ENCODE measurements around the gene DESI1.
"Not testable (repeated sequence)": the region's sequence is repeated elsewhere in the genome, so short reads cannot be mapped to it uniquely, and the experiment has no call there.

The DESI1 gene

DNA sequence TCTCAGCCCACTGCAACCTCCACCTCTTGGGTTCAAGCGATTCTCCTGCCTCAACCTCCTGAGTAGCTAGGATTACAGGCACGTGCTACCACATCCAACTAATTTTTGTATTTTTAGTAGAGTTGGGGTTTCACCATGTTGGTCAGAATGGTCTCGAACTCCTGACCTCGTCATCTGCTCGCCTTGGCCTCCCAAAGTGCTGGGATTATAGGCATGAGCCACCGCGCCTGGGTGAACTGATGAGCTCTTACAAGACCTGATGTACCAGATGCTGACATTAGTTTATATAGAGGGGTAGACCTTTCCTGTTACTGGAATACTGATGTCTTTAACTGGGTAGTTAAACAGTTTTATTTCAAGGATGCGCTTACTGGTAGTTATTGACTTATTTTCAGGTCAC is 13.8 kb upstream of the DESI1 start:
- not testable (repeated sequence) for DNase-seq (ENCODE audit: low spot score)

DNA sequence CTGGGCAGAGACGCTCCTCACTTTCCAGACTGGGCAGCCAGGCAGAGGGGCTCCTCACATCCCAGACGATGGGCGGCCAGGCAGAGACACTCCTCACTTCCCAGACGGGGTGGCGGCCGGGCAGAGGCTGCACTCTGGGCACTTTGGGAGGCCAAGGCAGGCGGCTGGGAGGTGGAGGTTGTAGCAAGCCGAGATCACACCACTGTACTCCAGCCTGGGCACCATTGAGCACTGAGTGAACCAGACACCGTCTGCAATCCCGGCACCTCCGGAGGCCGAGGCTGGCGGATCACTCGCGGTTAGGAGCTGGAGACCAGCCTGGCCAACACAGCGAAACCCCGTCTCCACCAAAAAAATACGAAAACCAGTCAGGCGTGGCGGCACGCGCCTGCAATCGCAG is 10.8 kb upstream of the DESI1 start:
- DNase-seq (ENCODE audit: low spot score): not testable (repeated sequence)

DNA sequence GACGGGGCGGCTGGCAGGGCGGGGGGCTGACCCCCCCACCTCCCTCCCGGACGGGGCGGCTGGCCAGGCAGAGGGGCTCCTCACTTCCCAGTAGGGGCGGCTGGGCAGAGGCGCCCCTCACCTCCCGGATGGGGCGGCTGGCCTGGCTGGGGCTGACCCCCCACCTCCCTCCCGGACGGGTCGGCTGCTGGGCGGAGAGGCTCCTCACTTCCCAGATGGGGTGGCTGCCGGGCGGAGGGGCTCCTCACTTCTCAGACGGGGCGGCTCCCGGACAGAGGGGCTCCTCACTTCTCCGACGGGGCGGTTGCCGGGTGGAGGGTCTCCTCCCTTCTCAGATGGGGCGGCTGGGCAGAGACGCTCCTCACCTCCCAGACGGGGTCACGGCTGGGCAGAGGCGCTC is 10.3 kb upstream of the DESI1 start:
- DNase-seq (ENCODE audit: low spot score): not testable (repeated sequence)

DNA sequence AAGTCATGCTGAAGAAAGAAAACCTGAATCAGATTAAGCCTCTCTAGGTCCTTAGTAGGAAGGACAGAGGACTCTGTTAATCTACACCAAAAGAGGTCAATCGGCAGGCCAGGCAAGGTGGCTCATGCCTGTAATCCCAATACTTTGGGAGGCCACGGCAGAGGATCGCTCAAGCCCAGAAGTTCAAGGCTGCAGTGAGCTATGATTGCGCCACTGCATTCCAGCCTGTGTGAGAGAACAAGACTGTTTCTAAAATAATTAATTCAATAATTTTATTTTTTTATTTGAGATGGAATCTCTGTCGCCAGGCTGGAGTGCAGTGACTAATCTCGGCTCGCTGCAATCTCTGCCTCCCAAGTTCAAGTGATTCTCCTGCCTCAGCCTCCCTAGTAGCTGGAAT is 4.7 kb upstream of the DESI1 start:
- no peak for DNase-seq (ENCODE audit: low spot score)

DNA sequence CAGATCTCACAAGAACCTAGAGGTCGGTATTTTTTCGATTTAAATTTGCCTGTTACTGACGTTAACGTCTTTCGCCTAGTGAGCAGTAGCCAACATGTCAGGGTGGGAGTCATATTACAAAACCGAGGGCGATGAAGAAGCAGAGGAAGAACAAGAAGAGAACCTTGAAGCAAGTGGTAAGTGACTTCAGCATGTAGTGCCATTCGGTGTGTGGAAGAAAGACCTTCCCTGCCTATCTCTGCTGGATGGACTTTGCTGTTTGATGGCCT is 1.0 kb upstream of the DESI1 start:
- DNase-seq (ENCODE audit: low spot score): no peak

DNA sequence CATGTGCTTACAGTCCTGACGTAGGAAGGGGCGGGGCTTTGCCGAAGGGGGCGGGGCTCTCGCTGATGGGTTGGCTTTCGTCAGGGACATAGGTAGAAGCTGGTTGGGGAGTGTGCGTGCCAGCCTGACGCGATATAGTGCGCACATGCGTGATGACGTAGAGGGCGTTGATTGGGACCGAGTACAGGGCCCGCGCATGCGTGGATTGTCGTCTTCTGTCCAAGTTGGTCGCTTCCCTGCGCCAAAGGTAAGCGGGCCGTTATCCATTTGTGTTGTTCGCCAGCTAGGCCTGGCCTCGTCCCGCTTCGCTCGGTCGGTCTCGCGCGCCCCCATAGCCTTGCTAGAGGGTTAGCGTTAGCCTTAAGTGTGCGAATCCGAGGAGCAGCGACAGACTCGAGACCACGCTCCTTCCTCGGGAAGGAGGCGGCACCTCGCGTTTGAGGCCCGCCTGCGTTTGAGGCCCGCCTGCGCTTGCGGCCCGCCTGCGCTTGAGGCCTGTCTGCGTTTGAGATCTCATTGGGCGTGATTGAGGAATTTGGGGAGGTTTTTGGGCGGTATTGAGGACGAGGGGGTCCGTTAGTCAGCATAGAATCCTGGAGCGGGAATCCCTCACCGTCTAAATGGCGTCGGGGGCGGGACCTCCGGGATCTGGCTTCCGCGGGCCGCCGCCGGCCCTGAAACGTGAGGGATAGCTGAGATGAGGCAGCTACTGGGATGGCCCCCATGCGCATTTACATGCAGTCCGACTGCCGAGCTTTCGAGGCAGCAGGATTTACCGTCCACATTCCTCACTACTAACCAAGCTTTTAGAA is 462 bp upstream of the DESI1 start, which contains the start of gene XRCC6:
Gene XRCC6, plus strand, starts transcription at position 197 of the 812 bp plus-strand sequence. CDS start 710 bp downstream, outside the sequence.
- peak; percentile 99 for DNase-seq (ENCODE audit: low spot score)

DNA sequence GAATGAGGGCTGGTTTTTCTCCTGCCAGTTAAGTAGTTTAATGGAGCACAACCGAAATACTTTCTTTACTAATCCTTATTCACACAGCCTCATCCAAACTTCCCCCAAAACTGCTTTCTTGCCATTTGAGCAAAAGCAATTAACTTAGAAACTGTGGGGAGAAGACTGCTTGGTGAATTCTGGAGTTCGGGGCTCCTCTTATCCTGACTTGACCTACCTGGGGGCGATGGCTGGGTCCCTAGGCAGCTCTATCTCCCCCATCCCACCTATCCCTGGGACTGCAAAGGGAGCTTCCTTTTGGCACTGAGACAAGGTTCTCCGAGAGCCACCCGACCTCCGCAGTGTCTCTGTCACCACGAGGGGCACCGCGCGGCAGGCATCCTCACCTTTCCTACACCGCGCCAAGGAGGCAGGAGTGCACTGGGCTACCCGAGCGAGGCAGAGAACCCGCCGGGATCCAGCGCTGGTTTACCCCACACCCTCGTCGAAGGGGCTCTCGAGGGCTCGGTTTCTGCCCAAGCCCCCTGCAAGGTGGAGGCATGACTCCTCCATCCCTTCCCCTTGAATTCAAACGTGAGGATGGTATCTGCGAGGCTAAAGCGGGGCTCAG is 759 bp downstream of the DESI1 start:
- DNase-seq (ENCODE audit: low spot score): peak; percentile 77

DNA sequence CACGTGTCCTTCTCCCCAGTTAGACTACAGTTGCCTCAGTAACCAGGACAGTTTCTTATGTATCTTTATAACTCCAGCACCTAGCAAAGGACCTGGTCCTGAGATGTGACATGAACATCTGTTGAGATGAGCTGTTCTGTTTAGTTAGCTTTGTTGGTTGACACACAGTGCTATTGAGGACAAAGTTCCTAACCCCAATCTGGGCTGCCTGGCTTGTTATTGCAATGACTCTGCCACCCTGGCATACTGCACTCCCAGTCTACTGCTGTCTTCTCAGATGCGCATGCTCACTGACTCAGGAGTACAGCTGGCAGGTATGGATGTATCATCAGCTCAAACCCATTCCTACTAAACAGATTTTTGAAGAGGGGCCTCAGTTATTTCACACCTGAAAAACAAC is 7.4 kb downstream of the DESI1 start:
- no peak for DNase-seq (ENCODE audit: low spot score)

DNA sequence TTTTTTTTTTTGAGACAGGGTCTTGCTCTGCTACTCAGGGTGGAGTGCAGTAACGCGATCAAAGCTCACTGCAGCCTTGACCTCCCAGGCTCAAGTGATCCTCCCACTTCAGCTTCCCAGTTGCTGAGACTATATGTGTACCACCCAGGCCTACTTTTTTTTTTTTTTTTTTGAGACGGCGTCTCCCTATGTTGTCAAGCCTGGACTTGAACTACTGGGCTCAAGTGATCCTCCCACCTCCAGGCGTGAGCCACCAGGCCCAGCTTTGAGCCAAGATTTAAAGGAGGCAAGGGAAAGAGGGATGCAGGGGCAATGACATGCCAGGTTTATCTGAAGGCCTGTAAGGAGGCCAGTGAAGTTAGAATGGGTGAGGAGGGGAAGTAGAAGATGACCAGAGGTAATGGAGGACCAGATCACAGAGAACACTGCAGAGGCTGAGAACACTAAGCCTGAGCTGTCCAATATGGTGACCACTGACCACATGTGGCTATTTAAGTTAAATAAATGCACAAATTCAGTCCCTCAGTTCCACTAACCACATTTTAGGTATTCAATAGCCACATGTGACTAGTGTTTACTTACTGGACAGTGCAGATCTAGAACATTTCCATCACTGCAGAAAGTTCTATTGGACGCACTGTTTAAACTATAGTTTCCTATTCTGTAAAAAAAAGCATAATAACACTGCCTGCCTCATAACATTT is 8.1 kb downstream of the DESI1 start:
- no peak for DNase-seq (ENCODE audit: low spot score)

DNA sequence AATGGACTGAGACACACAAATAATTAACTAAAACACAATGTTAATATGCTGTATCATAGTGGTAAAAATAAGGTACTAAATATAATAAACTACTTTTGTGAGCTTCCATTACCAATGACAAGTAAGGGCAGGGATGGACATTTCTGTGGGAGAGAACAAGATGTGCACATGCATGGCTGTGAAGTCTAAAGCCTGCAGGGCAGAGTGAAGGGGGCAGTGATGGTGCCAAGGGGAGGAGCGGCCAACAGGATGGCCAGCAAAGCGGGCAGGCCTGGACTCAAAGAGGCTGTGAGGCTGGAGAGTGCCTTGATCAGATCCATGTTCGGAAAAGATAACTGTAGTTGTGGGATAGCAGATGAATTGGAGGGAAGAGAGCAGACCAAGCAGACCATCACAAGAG is 12.5 kb downstream of the DESI1 start:
- no peak for DNase-seq (ENCODE audit: low spot score)

DNA sequence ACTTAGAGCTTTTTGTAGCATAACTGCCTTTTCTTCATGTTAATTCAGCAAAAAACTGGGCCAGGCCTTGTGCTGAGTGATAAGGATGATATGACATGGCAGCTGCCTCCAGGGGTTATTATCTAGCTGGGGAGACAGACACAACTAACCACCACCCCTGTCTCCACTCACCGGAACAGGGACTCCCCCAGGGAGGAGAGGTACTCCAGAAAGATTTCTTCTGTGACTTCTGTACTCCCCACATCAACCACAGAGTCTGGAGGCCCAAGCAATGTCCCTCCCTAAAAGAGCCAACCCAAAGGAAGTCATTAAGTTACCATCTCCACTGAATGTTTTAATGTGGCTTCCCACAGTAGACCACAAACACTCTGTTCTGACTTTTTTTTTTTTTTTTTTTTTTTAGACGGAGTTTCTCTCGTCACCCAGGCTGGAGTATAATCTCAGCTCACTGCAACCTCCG is 16.9 kb downstream of the DESI1 start:
- DNase-seq (ENCODE audit: low spot score): no peak

DNA sequence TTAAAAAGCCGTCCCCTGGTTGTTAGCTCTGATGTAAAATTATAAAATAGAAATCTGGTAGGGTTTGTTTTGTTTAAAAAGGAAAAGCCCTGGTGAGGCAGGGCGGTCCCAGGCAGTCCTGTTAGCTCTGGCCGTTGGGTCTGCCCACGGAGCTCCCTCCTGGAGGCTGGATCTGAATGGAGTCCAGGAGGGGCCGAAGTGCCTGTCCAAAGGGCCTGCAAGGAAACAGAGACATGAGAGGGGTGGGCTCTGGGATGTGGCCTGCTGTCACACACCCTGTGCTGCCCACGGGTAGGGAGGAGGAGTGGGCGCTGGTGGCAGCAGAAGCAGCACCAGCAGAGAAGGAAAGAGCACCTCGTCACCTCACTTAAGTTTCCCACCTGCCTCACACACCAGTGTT is 19.9 kb downstream of the DESI1 start:
- DNase-seq (ENCODE audit: low spot score): no peak

DNA sequence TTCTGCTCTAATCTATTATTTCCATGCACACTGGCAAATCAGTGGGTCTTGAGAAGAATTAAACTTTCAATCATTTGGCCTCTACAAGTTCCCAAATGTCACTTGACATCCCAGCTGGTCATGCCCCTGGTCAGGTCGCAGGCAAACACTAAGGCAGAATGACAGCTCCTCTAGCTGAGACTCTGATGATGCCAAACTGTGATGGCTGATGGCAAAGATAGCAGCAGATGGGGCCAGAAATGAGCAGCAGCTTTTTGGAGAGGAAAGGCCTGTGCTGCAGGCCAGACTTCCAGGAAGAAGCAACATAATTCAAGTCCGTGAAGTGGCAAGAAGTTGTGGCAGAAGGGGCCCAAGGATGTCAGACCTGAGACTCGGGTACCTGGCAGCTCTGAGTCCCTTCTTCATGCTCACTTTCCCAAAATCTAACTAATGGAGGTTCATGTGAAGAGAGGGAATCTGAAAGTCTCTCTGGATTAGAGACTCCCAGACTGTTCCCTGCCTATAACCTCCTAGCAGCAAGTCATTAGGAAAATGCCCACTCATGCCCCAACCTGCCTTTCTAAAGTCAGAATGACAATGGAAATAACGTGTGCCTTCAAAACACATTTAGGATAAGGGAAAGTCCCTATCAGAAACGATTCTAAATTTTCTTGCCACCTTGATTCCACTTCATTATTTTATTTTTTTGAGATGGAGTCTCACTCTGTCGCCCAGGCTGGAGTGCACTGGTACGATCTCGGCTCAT is 21.8 kb downstream of the DESI1 start:
- no peak for DNase-seq (ENCODE audit: low spot score)

DNA sequence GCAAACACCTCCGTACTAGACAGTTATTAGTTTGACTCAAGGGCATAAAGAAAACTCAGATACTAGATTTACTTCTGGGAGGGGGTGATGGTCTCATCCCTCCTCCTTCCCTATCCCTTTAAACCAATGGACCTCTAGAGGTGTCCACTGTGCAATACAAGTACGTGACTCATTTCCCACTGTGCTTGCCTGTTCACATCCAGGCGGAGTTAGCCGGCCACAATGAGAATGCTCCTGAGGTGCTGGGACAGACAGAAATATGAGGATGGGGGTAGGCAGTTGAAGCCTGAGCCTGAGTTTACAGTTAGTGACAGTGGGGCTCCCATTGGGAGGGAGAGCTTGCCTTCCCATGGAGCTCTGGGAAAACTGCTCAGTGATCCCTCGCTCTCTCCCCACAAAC is 22.8 kb downstream of the DESI1 start:
- no peak for DNase-seq (ENCODE audit: low spot score)

DNA sequence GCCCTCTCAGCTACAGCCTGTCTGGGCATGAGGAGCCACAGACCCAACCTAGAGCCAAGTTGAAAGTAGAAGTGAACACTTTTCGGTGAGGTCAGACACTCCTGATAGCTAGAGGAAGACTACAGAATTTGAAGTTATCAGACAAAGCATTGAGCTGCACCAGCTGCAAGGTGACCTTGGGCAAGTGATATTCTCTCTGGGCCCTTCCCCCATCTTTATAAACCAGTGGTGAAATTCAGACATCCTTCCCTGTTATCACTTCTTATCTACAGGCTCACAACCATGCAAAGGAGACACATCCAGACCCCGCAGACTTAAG is 23.2 kb downstream of the DESI1 start:
- DNase-seq (ENCODE audit: low spot score): no peak

DNA sequence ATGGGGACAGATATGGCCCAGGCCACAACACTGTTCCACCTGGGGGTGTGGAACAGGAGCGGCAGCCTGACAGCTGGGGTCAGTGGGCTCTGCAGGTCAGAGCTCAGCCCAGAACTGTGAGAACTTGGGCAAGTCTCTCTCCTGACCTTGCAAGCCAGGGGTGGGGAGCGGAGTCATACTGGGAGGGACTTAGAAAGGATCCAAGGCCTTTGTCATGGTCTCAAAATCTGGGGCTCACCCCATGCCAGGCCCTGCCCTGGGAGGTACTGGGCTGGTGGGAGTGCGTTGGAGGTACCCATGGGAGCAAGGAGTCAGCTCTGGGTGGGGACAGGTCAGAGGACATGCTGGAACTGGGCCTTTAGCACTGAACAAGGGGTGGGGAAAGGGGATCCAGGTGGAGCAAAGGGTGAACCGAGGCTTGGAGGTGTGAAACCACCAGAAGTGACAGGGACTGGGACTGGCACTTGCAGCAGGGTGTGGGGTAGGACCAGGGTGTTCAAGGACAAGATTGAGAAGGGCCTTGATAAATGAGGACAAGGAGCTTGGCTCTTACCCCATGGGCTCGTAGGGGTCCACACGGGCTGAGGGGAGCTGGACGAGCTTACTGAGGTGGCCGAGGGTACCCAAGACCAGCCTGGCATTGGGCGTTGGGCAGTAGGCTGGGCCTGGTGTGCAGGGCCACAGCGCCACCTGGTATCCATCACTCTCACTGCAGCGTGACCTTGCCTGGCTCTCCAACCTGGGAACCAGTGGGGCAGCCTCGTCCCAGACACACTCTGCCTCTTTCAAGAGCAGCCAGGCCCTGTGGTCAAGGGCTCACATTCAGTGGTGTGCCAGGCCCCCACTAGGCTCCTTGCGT is 23.8 kb downstream of the DESI1 start:
- peak; percentile 86 for DNase-seq (ENCODE audit: low spot score)

DNA sequence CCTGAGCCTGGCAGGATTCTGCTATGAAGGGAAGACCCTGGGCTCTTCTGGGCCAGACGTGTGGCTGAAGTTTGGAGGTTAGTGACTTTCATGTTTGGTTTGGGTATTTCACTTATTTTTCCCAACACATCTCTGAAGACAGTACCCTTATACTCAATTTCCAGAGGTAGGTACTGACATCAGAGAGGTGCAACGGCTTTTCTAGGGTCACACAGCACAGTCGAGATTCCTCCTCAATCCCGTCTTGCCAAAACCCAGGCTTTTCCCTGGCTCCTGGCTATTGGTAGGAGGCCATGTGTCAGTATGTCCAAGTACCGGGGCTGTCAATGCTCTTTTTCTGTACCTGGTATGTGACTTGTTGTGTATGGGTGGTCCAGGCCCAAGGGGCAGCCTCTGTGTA is 25.1 kb downstream of the DESI1 start:
- DNase-seq (ENCODE audit: low spot score): no peak

DNA sequence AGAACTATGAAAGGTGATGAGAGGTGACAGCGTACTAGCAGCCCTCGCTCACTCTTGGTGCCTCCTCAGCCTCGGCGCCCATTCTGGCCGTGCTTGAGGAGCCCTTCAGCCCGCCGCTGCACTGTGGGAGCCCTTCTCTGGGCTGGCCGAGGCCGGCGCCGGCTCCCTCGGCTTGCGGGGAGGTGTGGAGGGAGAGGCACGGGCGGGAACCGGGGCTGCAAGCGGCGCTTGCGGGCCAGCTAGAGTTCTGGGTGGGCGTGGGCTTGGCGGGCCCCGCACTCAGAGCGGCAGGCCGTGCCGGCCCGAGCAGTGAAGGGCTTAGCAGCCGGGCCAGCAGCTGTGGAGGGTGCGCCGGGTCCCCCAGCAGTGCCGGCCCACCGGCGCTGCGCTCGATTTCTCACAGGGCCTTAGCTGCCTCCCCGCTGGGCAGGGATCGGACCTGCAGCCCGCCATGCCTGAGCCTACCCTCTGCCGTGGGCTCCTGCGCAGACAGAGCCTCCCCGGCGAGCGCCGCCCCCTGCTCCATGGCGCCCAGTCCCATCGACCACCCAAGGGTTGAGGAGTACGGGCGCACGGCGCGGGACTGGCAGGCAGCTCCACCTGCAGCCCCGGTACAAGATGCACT is 27.4 kb downstream of the DESI1 start:
- DNase-seq (ENCODE audit: low spot score): not testable (repeated sequence)

DNA sequence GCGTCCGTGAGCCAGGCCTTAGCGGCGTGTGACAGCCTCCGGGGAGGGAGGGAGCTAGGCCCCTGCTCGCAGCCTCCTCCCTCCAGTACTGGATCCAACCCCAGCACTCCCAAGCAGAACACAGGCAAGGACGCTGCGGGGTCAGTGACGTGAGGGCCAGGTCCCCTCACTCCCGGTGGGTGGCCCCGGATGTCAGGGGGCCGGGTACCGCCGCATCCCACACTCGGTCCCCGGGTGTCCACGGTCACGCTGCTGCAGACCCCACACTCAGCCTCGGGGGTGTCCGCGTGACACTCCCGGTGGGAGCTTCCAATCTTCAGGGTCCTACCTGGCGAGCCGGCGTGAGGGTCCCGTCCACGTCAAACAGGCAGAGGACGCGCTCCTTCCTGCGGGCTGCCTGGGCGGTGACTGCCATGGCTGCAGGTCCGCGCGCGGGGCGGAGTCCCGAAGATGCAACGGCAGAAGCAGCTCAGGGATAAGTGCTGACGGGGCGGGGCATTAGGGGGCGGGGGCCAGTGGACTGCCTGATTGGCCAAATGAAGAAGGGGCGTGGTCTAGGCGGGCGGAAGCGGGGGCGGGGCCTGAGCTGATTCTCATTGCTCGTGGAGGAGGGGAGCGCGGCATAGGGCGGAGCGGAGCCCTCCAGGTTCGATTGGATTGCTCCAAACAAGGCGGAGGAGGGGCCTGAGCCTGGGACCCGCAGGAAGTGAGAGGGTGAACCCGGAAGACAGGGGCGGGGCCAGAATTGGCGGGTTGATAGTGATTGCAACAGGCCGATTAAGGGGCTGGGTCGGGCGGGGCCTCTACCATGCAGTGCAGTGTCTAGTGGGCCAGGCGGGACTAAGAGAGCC is 31.2 kb downstream of the DESI1 start, which contains the start of gene PMM1:
Gene PMM1, minus strand, starts transcription at position 450 of the 851 bp plus-strand sequence. Its CDS starts 35 bp downstream, at position 415.
- DNase-seq (ENCODE audit: low spot score): peak; percentile 99

DNA sequence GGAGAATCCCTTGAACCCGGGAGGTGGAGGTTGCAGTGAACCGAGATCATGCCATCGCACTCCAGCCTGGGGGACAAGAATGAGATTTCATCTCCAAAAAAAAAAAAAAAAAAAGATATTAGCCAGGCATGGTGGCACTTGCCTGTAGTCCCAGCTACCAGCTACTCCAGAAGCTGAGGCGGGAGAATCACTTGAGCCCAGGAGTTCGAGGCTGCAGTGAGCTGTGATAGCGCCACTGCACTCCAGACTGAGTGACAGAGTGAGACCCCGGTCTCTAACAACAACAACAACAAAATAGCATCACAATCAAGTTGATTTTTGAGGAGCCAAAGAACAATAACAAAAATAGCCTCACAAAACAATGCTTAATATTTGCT is 33.5 kb downstream of the DESI1 start:
- DNase-seq (ENCODE audit: low spot score): no peak
